ENCODE results near the gene AZGP1. TPM values are rescaled to one million over a fixed set of nuclear protein-coding genes. Genes with fewer than 3 reads are reported as not detected.
A peak's percentile ranks its signal among the peaks of the same experiment; 100 is the strongest.
"Not testable (repeated sequence)": the region's sequence is repeated elsewhere in the genome, so short reads cannot be mapped to it uniquely, and the experiment has no call there.

AZGP1 gene
- total RNA-seq, 1 donor from 2014 or later, result 85.5 TPM

GRCh38 chr7:99994819-99995218 is 19.0 kb upstream of the AZGP1 start:
- no peaks in the 10 kb centered on the region for H3K36me3 ChIP-seq
- no peaks in the 10 kb centered on the region for H3K9me3 ChIP-seq (replicated peaks)
- intact Hi-C loops (cut with micrococcal nuclease), result loop anchor here (10.0 kb wide), 1 partner anchor 90 kb away; the partner anchor contains the start of genes COPS6 and ZNF3
- peaks cover 56% of the 10 kb centered on the region for H3K4me1 ChIP-seq
- TF ChIP-seq CTCF (IDR thresholded peaks at IDR 0.05; ENCODE audit: borderline replicate concordance), result no peak
- no peak for DNase-seq
- no peak overlapping the region for H3K27ac ChIP-seq (replicated peaks)
- no peak overlapping the region for H3K4me3 ChIP-seq
- no peaks in the 10 kb centered on the region for H3K27me3 ChIP-seq (ENCODE audit: low read depth)

GRCh38 chr7:99992330-99993038 is 16.7 kb upstream of the AZGP1 start:
- Histone ChIP-seq H3K9me3 (replicated peaks) (no peaks in the 10 kb centered on the region), H3K36me3 (no peaks in the 10 kb centered on the region), H3K4me1 (peaks cover 49% of the 10 kb centered on the region), H3K4me3 (peak overlapping the region; percentile 0), H3K27ac (replicated peaks) (peak overlapping the region; percentile 69), H3K27me3 (ENCODE audit: low read depth) (no peaks in the 10 kb centered on the region)
- no peak for DNase-seq
- TF ChIP-seq CTCF (IDR thresholded peaks at IDR 0.05; ENCODE audit: borderline replicate concordance), result no peak
- intact Hi-C loops (cut with micrococcal nuclease), result loop anchor here (10.0 kb wide), 1 partner anchor 92 kb away; the partner anchor contains the start of genes COPS6 and ZNF3

- H3K36me3 ChIP-seq; DNase-seq; H3K27me3 ChIP-seq (ENCODE audit: low read depth); H3K9me3 ChIP-seq (replicated peaks): not testable (repeated sequence)
- Histone ChIP-seq H3K4me1 (peaks cover 41% of the 10 kb centered on the region), H3K27ac (replicated peaks) (peak overlapping the region; percentile 69), H3K4me3 (peak overlapping the region; percentile 0)
- intact Hi-C loops (cut with micrococcal nuclease), result loop anchor here (10.0 kb wide), 1 partner anchor 93 kb away; the partner anchor contains the start of genes COPS6 and ZNF3
These were observed 15.7 kb upstream of the AZGP1 start for GRCh38 chr7:99991543-99991942.

GRCh38 chr7:99990460-99990852 is 14.6 kb upstream of the AZGP1 start:
- Histone ChIP-seq H3K4me3 (peak overlapping the region; percentile 44), H3K27me3 (ENCODE audit: low read depth) (peaks cover 7% of the 10 kb centered on the region), H3K9me3 (replicated peaks) (no peaks in the 10 kb centered on the region), H3K36me3 (no peaks in the 10 kb centered on the region), H3K4me1 (peaks cover 41% of the 10 kb centered on the region), H3K27ac (replicated peaks) (no peak overlapping the region)
- intact Hi-C loops (cut with micrococcal nuclease), result loop anchor here (10.0 kb wide), 1 partner anchor 94 kb away; the partner anchor contains the start of genes COPS6 and ZNF3
- DNase-seq, result no peak
- no peak for TF ChIP-seq CTCF (IDR thresholded peaks at IDR 0.05; ENCODE audit: borderline replicate concordance)

GRCh38 chr7:99987846-99988245 is 12.0 kb upstream of the AZGP1 start:
- TF ChIP-seq CTCF (IDR thresholded peaks at IDR 0.05; ENCODE audit: borderline replicate concordance), result no peak
- H3K27me3 ChIP-seq (ENCODE audit: low read depth), result peaks cover 7% of the 10 kb centered on the region
- intact Hi-C loops (cut with micrococcal nuclease), result no loop called here
- no peaks in the 10 kb centered on the region for H3K36me3 ChIP-seq
- H3K27ac ChIP-seq (replicated peaks), result no peak overlapping the region
- H3K4me3 ChIP-seq, result no peak overlapping the region
- H3K4me1 ChIP-seq, result peaks cover 24% of the 10 kb centered on the region
- no peaks in the 10 kb centered on the region for H3K9me3 ChIP-seq (replicated peaks)
- DNase-seq, result no peak

GRCh38 chr7:99987306-99987705 is 11.5 kb upstream of the AZGP1 start:
- peaks cover 19% of the 10 kb centered on the region for H3K4me1 ChIP-seq
- intact Hi-C loops (cut with micrococcal nuclease); H3K27me3 ChIP-seq (ENCODE audit: low read depth); H3K9me3 ChIP-seq (replicated peaks); H3K36me3 ChIP-seq; H3K27ac ChIP-seq (replicated peaks); DNase-seq; H3K4me3 ChIP-seq: not testable (repeated sequence)
